Tibial nerve (tissue), 4 donors: ENCODE results near the gene TENM3.

Experiments used
- CTCF ChIP-seq, 5 experiments: fragments of 200-600 bp in 3 of 5; fragments of 450-650 bp in 2 of 5; sonication (generic) in 3 of 5; IDR thresholded peaks; one replicate each; pipeline ENCODE4 v1.5.1; 2016 to 2019; ENCODE audit warnings: antibody characterized with exemption in 5 of 5, mild to moderate bottlenecking in 3 of 5, moderate library complexity in 2 of 5
- EP300 ChIP-seq, 2 donors: sonication (generic); formaldehyde crosslinking; IDR thresholded peaks; one replicate each; pipeline ENCODE4 v1.6.1; 2017; ENCODE audit warnings: antibody characterized with exemption in 2 of 2, mild to moderate bottlenecking in 1 of 2
- POLR2A ChIP-seq, 2 donors: fragments of 450-650 bp; IDR thresholded peaks; one replicate each; pipeline ENCODE4 v1.6.1; 2017; ENCODE audit warnings: antibody characterized with exemption in 2 of 2, mild to moderate bottlenecking in 2 of 2, moderate library complexity in 2 of 2

- TF ChIP-seq CTCF (IDR thresholded peaks at IDR 0.05), result no peak
- no peak for TF ChIP-seq EP300 (IDR thresholded peaks at IDR 0.05)
- TF ChIP-seq POLR2A (IDR thresholded peaks at IDR 0.05), result no peak
These were observed 199.9 kb downstream of the TENM3 start for GRCh38 chr4:182443070-182443469.
